Measurements from ENCODE around the gene CCDC24.

CCDC24 gene

GRCh38 chr1:43999455-43999854 lies 8.1 kb downstream of the CCDC24 start:
- no peak for DNase-seq

- DNase-seq = no peak
These were observed 8.8 kb downstream of the CCDC24 start for GRCh38 chr1:44000122-44000665.

- DNase-seq = no peak
These were observed 10.8 kb downstream of the CCDC24 start for GRCh38 chr1:44002165-44002564.

GRCh38 chr1:44002606-44003157 lies 11.3 kb downstream of the CCDC24 start:
- DNase-seq = no peak

- DNase-seq = no peak
These were observed 16.9 kb downstream of the CCDC24 start for GRCh38 chr1:44008259-44008658.

GRCh38 chr1:44010935-44011471 lies 19.6 kb downstream of the CCDC24 start:
- no peak for DNase-seq

GRCh38 chr1:44012404-44012803 lies 21.0 kb downstream of the CCDC24 start:
- DNase-seq = no peak

- DNase-seq = peak; percentile 14 to 67
These were observed 21.7 kb downstream of the CCDC24 start for GRCh38 chr1:44012941-44013609.

- peak; percentile 22 to 48 for DNase-seq
These were observed 22.6 kb downstream of the CCDC24 start for GRCh38 chr1:44013949-44014348.

- peak in 1 of 2 experiments; percentile 11 for DNase-seq
These were observed 23.1 kb downstream of the CCDC24 start for GRCh38 chr1:44014365-44015104.

GRCh38 chr1:44015206-44015605 lies 23.8 kb downstream of the CCDC24 start:
- no peak for DNase-seq

GRCh38 chr1:44016041-44016889 lies 24.9 kb downstream of the CCDC24 start:
- no peak for DNase-seq

- no peak for DNase-seq
These were observed 25.5 kb downstream of the CCDC24 start for GRCh38 chr1:44016890-44017400.

GRCh38 chr1:44019466-44019948 lies 28.1 kb downstream of the CCDC24 start:
- DNase-seq = peak; percentile 49 to 75

GRCh38 chr1:44020464-44020863 lies 29.1 kb downstream of the CCDC24 start:
- DNase-seq = no peak

- DNase-seq = peak in 1 of 2 experiments; percentile 47
These were observed 29.8 kb downstream of the CCDC24 start for GRCh38 chr1:44021156-44021555.

GRCh38 chr1:44021581-44022321 lies 30.4 kb downstream of the CCDC24 start:
- DNase-seq = no peak

- DNase-seq = no peak
These were observed 32.9 kb downstream of the CCDC24 start for GRCh38 chr1:44024031-44024902.

- no peak for DNase-seq
These were observed 33.6 kb downstream of the CCDC24 start for GRCh38 chr1:44024903-44025525.

- no peak for DNase-seq
These were observed 34.4 kb downstream of the CCDC24 start for GRCh38 chr1:44025816-44026215.

All from NCI-H524 (cell line).